Adrenal gland (tissue), 5 donors: ENCODE data around the gene LTA.

Experiments
- CTCF ChIP-seq, 6 experiments: fragments of 450-650 bp in 4 of 6; fragments of 200-600 bp in 2 of 6; sonication (generic) in 1 of 6; IDR thresholded peaks; 1 replicate in 5 of 6; 2 replicates in 1 of 6; pipeline versions ENCODE4 v1.5.1 to v1.8.0; 2016 to 2021; ENCODE audit warnings: antibody characterized with exemption in 6 of 6, mild to moderate bottlenecking in 2 of 6, moderate library complexity in 1 of 6
- POLR2A ChIP-seq, 2 donors: fragments of 450-650 bp; IDR thresholded peaks; one replicate each; pipeline ENCODE4 v1.6.1; 2017; ENCODE audit warnings: antibody characterized with exemption in 2 of 2, mild to moderate bottlenecking in 2 of 2, moderate library complexity in 1 of 2
- donor health status: DM: no; HTN: no; CAD: no.

- TF ChIP-seq CTCF (IDR thresholded peaks at IDR 0.05) = peak; percentile 93 to 99 (median 98)
- TF ChIP-seq POLR2A (IDR thresholded peaks at IDR 0.05) = peak in 1 of 2 donors; percentile 22
Observed at GRCh38 chr6:31546339-31546957, 25.6 kb upstream of the LTA start, which contains the start of gene ATP6V1G2.
